Measurements from ENCODE around the gene TRAFD1. TPM values are rescaled to one million over a fixed set of nuclear protein-coding genes. Genes with fewer than 3 reads are reported as not detected.

The TRAFD1 gene
- total and polyA plus RNA-seq, 2 donors (not counting 3 experiments of a cell fraction or from before 2014, with no cell fraction given): 20.3 to 24.9 TPM

- DNase-seq (ENCODE audit: low read depth, low spot score) (no peak), FAIRE-seq (no peak)
- no peaks in the 10 kb centered on the region for H3K9me3 ChIP-seq (replicated peaks; ENCODE audit: control insufficient read depth, insufficient read depth, low read length)
- POLR2A ChIA-PET: interaction anchor here (0.6 kb wide), 1 partner anchor 13 kb away, joined by 4 read pairs; no protein-coding TSS in a partner anchor
- H3K27me3 ChIP-seq (ENCODE audit: control insufficient read depth in 2 of 2, insufficient read depth in 2 of 2, low read length in 2 of 2): peaks cover 0 to 2% of the 10 kb centered on the region in 2 experiments
- TF ChIP-seq FOS (IDR thresholded peaks at IDR 0.05; ENCODE audit: borderline replicate concordance, insufficient read depth, low read length): no peak
- no peak for TF ChIP-seq EZH2 (IDR thresholded peaks at IDR 0.05; ENCODE audit: borderline replicate concordance, low read depth, low read length, severe bottlenecking)
- TF ChIP-seq POLR2A (IDR thresholded peaks at IDR 0.05; ENCODE audit: low read depth, low read length): no peak
- no peak for TF ChIP-seq MAX (IDR thresholded peaks at IDR 0.05; ENCODE audit: insufficient read depth, insufficient read length)
- TF ChIP-seq MYC (IDR thresholded peaks at IDR 0.05; ENCODE audit: low read depth, low read length): no peak
- no peak for TF ChIP-seq POLR2AphosphoS5 (IDR thresholded peaks at IDR 0.05; ENCODE audit: insufficient read depth, low read depth, low read length)
- no peak for TF ChIP-seq GATA2 (IDR thresholded peaks at IDR 0.05; ENCODE audit: insufficient read depth, insufficient read length, low read depth, low read length)
- no peak for TF ChIP-seq CTCF (IDR thresholded peaks at IDR 0.05; ENCODE audit: extremely low read depth in 1 of 2, insufficient read depth in 1 of 2, low read depth in 1 of 2, low read length in 2 of 2)
- no peak for TF ChIP-seq JUN (IDR thresholded peaks at IDR 0.05; ENCODE audit: borderline replicate concordance, insufficient read depth, insufficient read length, low read depth)
- CTCF ChIA-PET: interaction anchor here (2.7 kb wide), 1 partner anchor 14 kb away, joined by 12 read pairs; the partner anchor contains the start of gene NAA25
- no peaks in the 10 kb centered on the region for H3K9me1 ChIP-seq (replicated peaks; ENCODE audit: control insufficient read depth, extremely low read depth, insufficient read depth, low read length)
- H3K27ac ChIP-seq (ENCODE audit: insufficient read depth, low read depth, low read length): no peak overlapping the region
- no TSS peak for BruUV-seq (replicated peaks)
- H3K4me3 ChIP-seq (replicated peaks in 1 of 3; ENCODE audit: insufficient read depth in 1 of 3, low read depth in 1 of 3, low read length in 3 of 3): no peak overlapping the region
- peaks cover 3% of the 10 kb centered on the region for H3K79me2 ChIP-seq (ENCODE audit: control insufficient read depth, insufficient read depth, low read length)
- no peaks in the 10 kb centered on the region for H3K36me3 ChIP-seq (ENCODE audit: control insufficient read depth in 2 of 2, extremely low read depth in 1 of 2, insufficient read depth in 2 of 2, low read length in 2 of 2)
- H2AFZ ChIP-seq (ENCODE audit: low read depth, low read length): no peak overlapping the region
- H4K20me1 ChIP-seq (replicated peaks; ENCODE audit: control insufficient read depth, extremely low read depth, insufficient read depth, low read length): no peaks in the 10 kb centered on the region
- intact Hi-C loops (cut with micrococcal nuclease): no loop called here
- H3K4me2 ChIP-seq (ENCODE audit: insufficient read depth, low read length): no peak overlapping the region
- dilution Hi-C loops (cut with MboI; ENCODE audit: extremely low pct_ligation_motif_present, low sequenced_read_pairs): no loop called here
- H3K4me1 ChIP-seq (ENCODE audit: control insufficient read depth, extremely low read depth, insufficient read depth, low read length): peaks cover 7% of the 10 kb centered on the region
- H3K9ac ChIP-seq (replicated peaks; ENCODE audit: extremely low read depth, insufficient read depth, low read length): no peak overlapping the region
Measured at GRCh38 chr12:112122823-112123690, 2.3 kb upstream of the TRAFD1 start.
